MM.1S (cell line): ENCODE measurements around the gene EIPR1.

Source experiments
- EZH2 ChIP-seq: fragments of 300-600 bp; sonication (generic); optimal IDR thresholded peaks from 2 replicates; pipeline ENCODE3; 2017; ENCODE audit warnings: low read depth, mild to moderate bottlenecking, antibody characterized with exemption, low read length, mixed read lengths
- TF ChIP-seq, protein P1 (sequence below): fragments of 300-600 bp; sonication (generic); IDR thresholded peaks from 2 replicates; pipeline ENCODE4 v1.5.1; 2016; ENCODE audit warnings: antibody characterized with exemption, low read length, mixed read lengths

- TF ChIP-seq, protein P1, sequence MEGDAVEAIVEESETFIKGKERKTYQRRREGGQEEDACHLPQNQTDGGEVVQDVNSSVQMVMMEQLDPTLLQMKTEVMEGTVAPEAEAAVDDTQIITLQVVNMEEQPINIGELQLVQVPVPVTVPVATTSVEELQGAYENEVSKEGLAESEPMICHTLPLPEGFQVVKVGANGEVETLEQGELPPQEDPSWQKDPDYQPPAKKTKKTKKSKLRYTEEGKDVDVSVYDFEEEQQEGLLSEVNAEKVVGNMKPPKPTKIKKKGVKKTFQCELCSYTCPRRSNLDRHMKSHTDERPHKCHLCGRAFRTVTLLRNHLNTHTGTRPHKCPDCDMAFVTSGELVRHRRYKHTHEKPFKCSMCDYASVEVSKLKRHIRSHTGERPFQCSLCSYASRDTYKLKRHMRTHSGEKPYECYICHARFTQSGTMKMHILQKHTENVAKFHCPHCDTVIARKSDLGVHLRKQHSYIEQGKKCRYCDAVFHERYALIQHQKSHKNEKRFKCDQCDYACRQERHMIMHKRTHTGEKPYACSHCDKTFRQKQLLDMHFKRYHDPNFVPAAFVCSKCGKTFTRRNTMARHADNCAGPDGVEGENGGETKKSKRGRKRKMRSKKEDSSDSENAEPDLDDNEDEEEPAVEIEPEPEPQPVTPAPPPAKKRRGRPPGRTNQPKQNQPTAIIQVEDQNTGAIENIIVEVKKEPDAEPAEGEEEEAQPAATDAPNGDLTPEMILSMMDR, result no peak
- TF ChIP-seq EZH2, result no peak
These were observed 42.6 kb upstream of the EIPR1 start for GRCh38 chr2:3420076-3420768.
